ENCODE results near the gene S100Z.
"Not testable (repeated sequence)": the region's sequence is repeated elsewhere in the genome, so short reads cannot be mapped to it uniquely, and the experiment has no call there.

S100Z gene

DNA sequence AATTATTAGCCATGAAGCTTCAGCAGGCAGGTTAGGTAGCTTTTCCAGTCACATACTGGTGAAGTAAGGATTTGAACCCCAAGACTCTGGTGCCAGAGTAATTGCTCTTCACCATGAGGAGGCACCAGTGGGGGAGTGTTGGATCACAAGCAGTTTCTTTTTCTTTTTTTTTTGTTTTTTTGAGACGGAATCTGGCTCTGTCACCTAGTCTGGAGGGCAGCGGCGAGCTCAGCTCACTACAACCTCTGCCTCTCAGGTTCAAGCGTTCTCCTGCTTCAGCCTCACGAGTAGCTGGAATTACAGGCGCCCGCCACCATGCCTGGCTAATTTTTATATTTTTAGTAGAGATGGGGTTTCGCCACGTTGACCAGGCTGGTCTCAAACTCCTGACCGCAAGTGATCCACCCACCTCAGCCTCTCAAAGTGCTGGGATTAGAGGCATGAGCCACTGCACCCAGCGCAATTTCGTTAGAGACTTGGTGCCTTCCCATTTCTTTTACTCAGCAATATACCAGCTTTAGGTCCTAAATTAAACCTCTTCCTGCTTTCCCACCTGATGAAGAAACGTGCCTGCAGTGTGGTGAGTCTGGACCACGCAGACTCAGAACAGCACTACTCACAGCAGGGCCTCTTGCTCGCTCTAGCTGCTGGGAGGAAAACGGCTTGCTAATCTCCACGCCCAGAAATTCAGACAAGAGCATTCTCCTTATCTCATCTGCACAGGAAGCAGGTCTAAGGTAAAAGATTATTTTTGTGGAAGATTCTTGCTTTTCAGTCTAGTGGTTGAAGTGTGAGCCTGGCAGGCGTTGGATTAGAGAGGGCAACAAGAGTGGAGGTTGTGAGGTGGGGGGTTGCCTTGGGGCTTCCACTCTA is at the start of gene S100Z:
TSS of gene S100Z (plus strand) at position 596 of the 873 bp plus-strand sequence. CDS start 25,346 bp downstream, outside the sequence.
- peak; percentile 45 for DNase-seq

GRCh38 chr5:76800579-76800978 is 49.2 kb upstream of the S100Z start:
- DNase-seq: no peak

- DNase-seq: no peak
These were observed 48.5 kb upstream of the S100Z start for GRCh38 chr5:76801159-76801802.

GRCh38 chr5:76801803-76802195 is 48.0 kb upstream of the S100Z start:
- DNase-seq: no peak

- no peak for DNase-seq
These were observed 45.5 kb upstream of the S100Z start for GRCh38 chr5:76804266-76804665.

DNA sequence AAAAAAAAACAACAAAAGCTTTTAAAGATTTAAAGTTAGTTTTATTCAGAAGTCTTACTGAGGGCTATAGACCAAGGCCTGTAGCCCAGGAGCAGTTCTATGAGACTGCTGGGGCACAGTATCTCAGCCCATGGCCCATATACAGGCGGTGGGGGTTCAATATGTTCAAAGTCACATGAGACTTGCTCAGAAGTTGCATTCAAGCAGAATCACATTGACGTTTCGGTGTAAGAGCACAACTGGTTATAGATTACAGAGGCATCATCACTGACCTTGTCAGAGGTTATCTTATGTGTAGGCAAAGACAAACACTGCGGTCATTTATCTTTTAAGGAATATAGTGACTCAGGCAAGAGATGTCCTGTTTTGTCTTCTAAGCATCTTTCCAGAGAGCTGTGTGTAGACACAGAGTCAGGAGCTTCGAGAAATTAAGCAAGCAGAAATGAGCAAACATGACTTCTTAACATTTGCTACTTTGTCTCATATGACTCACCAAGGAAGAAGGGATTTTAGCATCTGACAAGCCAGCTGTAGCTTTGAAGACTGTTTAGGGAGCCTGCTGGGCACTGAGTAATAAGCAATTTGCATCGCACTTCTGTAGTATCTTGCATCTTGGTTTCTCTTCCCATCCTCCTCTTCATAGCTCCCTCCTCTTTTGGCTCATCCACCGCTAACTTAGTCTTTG is 43.9 kb upstream of the S100Z start:
- DNase-seq: no peak

DNA sequence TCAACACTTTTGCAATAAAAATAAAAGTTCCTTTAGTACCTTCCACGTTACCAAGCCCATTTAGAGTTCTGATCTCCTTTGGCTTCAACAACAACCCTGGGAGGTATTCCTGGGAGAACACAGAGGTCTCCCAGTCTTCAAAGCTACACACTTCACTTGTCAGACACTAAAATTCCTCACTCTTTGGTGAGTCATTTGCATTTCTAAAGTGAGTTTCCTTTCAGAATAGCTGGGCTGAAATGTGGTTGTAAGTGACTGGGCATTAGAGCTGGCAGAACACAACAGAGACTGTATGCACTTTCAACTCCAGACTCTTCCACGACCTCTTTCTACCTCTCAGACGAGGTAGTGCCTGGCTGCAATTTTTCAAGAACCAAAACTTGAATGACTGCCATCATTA is 42.5 kb upstream of the S100Z start:
- no peak for DNase-seq

DNA sequence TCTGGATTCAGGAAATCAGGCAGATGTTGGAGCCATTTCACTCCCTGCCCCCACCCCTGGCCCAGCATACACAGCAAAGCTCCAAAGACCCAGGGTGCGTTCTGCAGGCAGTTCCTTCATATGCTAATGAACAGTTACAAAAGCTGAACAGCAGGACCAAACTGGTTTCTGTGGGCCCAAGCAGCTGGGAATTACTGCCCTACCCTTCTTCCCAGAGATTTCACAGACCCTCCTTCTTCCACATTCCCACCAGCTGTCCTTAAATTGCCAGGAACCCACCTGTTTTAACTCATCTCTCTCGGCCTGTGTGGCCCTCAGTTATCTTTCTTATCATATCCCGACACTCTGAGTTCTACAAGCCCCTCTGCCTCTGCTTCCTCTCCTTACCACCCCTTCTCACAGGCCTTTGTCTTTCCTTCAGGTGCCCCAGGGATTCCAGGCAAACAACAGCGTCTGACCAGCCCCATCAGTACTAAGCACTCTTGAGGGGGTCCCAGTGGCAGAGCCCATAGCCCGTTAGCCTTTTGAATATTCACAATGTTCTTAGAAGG is 41.6 kb upstream of the S100Z start:
- DNase-seq: no peak

DNA sequence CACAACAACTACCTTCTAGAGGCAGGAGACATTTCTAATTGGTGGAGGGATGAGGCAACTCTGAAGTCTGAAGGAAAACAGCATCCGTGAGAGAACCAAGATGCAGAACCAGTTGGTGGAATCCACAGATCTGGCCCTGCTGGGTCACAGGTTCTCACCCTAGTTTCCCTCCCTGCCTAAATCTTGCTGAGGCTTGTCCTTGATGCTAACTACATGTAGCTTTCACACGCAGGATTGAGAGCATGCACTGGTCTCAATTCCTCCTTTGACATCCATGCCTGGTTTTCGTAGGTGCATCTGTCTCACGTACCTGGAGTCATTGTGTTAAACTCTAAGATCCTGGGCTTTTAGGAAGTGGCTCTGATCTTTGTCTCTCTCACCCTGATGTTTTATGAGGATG is 40.7 kb upstream of the S100Z start:
- DNase-seq: no peak

- no peak for DNase-seq
These were observed 39.6 kb upstream of the S100Z start for GRCh38 chr5:76810236-76810635.

DNA sequence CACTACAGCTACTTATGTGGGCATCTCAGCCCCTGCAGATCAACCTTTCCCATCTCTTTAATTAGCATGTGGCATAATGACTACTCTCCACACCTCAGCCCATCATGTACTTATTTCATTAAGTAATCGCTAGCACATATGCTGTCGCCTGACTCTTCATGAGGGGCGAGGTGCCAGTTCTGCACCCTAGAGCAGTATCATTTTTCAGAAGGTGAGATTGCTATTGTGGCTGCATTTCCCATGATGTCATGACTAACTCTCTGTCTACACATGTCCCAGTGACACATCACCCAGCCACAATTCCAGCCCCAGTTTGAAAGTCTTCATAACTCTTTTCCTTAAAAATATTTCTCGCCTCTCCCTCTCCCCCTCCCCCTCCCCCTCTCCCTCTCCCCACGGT is 38.6 kb upstream of the S100Z start:
- no peak for DNase-seq

GRCh38 chr5:76812209-76812608 is 37.6 kb upstream of the S100Z start:
- not testable (repeated sequence) for DNase-seq

DNA sequence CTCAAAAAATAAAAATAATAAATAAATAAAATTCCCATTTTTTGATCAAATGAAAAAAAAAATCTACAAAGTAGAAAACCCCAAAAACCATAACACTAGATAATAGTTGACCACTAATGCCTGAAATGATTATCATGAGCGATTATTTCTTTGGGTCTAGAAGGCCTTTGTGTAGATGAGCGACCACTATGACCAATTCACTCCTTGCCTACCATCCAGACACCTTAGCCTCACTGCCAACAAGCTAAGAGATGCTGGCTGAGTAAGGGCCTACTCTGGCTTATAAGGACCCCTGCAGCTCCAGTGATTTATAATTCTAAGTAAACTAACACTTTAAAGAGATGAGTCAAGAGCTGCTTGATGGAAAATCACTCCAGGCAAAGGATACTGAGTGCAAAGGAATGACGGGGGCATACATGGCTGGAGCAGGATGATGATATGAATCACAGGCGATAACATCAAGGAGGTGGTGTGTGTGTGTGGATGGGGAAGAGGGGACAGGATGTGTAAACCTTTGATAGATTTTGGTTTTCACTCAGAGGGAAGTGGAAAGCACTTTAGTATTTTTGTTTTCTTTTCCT is 35.7 kb upstream of the S100Z start:
- no peak for DNase-seq

GRCh38 chr5:76816110-76816831 is 33.5 kb upstream of the S100Z start:
- no peak for DNase-seq

- peak; percentile 37 for DNase-seq
These were observed 30.7 kb upstream of the S100Z start, which contains the start of gene F2RL1 for GRCh38 chr5:76818844-76819831. Gene F2RL1, plus strand, starts transcription at chr5:76819030. Its CDS starts 153 bp downstream, at chr5:76819183.

- DNase-seq: no peak
These were observed 29.8 kb upstream of the S100Z start for GRCh38 chr5:76819851-76820525.

DNA sequence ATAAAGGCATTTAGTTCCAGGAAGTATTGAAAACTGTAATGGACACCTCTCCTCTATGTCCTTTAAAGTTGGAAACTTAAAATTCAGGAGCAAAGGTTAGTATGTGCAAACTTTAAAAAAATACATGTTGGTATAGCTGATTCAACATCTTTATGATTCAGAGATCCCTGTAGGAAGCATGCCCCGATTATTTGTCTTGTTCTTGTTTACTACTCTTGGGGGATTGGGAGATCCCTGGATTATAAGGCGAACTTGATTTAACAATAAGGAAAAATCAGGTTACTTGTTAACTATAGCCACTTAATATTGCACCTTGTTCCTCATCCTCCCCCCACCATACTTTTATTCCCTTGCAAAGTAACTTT is 29.3 kb upstream of the S100Z start:
- DNase-seq: no peak

DNA sequence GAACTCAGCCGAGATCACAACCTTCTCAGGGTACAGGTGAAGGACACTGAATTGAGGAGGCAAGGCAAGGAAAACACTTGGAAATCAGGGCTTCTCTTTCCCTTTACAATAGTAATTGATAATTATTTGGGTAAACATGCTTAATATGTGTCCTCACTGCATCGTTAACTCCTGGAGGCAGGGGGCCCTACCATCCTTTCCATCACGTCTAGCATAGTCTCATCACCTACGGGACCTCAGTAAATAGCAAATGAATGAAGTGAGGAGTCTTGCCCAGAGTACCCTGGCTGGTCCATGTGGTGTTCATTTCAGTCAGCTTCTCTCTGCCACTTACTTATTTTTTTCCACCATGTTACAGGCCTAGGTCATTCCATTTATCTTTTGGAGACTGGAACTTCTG is 28.7 kb upstream of the S100Z start:
- DNase-seq: no peak

GRCh38 chr5:76822105-76822731 is 27.6 kb upstream of the S100Z start:
- DNase-seq: not testable (repeated sequence)

DNA sequence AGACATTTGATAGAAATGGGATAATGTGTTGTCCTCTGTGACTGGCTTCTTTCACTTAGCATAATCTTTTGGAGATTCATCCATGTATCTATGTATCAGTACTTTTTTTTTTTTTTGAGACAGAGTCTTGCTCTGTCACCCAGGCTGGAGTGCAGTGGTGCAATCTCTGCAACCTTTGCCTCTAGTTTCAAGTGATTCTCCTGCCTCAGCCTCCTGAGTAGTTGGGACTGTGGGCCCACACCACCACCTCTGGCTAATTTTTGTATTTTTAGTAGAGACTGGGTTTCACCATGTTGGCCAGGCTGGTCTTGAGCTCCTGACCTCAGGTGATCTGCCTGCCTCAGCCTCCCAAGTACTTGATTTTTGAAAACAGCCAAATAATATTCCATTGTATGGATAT is 23.4 kb upstream of the S100Z start:
- not testable (repeated sequence) for DNase-seq
